ENCODE measurements around the gene SLC35D3. TPM values are rescaled to one million over a fixed set of nuclear protein-coding genes. Genes with fewer than 3 reads are reported as not detected.

The SLC35D3 gene
- total and polyA plus RNA-seq, 2 donors (not counting 1 experiment from before 2014, with no cell fraction given) = not detected

- no peak for ATAC-seq (ENCODE audit: low read depth)
- Mint-ChIP-seq H3K27me3 (peaks cover 40% of the 10 kb centered on the region), H3K4me3 (peak overlapping the region; percentile 76), H3K9me3 (ENCODE audit: insufficient read depth) (no peaks in the 10 kb centered on the region), H3K27ac (no peak overlapping the region), H3K4me1 (peaks cover 30% of the 10 kb centered on the region)
- POLR2A ChIA-PET = no interaction called here
- H4K20me1 ChIP-seq (ENCODE audit: control insufficient read depth, insufficient read depth, low read length, poor library complexity, severe bottlenecking) = no peaks in the 10 kb centered on the region
- TF ChIP-seq CTCF (IDR thresholded peaks at IDR 0.05) (no peak), EZH2 (IDR thresholded peaks at IDR 0.05; ENCODE audit: borderline replicate concordance, insufficient read depth, low read depth, low read length, poor library complexity, severe bottlenecking) (no peak)
- peaks cover 0 to 54% (median 32%) of the 10 kb centered on the region in 4 experiments for H3K27me3 ChIP-seq (replicated peaks in 1 of 4; ENCODE audit: control extremely low read depth in 1 of 4, control insufficient read depth in 3 of 4, insufficient read depth in 4 of 4, low read length in 3 of 4)
- peak overlapping the region; percentile 25 for H2AFZ ChIP-seq (ENCODE audit: insufficient read depth, low read depth, low read length, poor library complexity, severe bottlenecking)
- H3K4me1 ChIP-seq (ENCODE audit: control insufficient read depth in 2 of 2, insufficient read depth in 2 of 2, low read length in 2 of 2) = peaks cover 33 to 38% of the 10 kb centered on the region in 2 donors
- H3K4me2 ChIP-seq (replicated peaks; ENCODE audit: low read depth, low read length, poor library complexity, severe bottlenecking) = peak overlapping the region; percentile 98
- CTCF ChIA-PET = interaction anchor here (0.6 to 3.4 kb wide), 3 partner anchors 280 to 436 kb away, joined by 3 to 17 read pairs (median 16); no protein-coding TSS in a partner anchor
- peak overlapping the region in 1 of 5 experiments; percentile 64 for H3K4me3 ChIP-seq (ENCODE audit: control extremely low read depth in 1 of 5, extremely low read depth in 1 of 5, insufficient read depth in 1 of 5, low read depth in 2 of 5, low read length in 4 of 5)
- peaks cover 0 to 27% (median 0%) of the 10 kb centered on the region in 3 donors for H3K9me3 ChIP-seq (ENCODE audit: control extremely low read depth in 1 of 3, control insufficient read depth in 2 of 3, insufficient read depth in 1 of 3, low read length in 2 of 3)
- H3K36me3 ChIP-seq (replicated peaks in 1 of 2; ENCODE audit: control extremely low read depth in 1 of 2, control insufficient read depth in 1 of 2, extremely low read depth in 1 of 2, insufficient read depth in 2 of 2, low read length in 1 of 2) = no peaks in the 10 kb centered on the region
- peak; percentile 10 for DNase-seq
- WGBS (ENCODE audit: insufficient coverage) = 75% methylated on average over 40 of the region's 40 CpGs
- no peaks in the 10 kb centered on the region for H3K79me2 ChIP-seq (ENCODE audit: control insufficient read depth, insufficient read depth, low read length)
- no peak overlapping the region for H3K27ac ChIP-seq (ENCODE audit: low read length in 2 of 2)
- intact Hi-C loops (cut with micrococcal nuclease) = loop anchor here (10.0 kb wide), 2 partner anchors 99 to 129 kb away; partner anchors contain the start of genes MAP3K5 and PEX7
- H3K9ac ChIP-seq (ENCODE audit: low read length) = no peak overlapping the region
Observed at GRCh38 chr6:136923954-136924673, 2.0 kb downstream of the SLC35D3 start.

DNA sequence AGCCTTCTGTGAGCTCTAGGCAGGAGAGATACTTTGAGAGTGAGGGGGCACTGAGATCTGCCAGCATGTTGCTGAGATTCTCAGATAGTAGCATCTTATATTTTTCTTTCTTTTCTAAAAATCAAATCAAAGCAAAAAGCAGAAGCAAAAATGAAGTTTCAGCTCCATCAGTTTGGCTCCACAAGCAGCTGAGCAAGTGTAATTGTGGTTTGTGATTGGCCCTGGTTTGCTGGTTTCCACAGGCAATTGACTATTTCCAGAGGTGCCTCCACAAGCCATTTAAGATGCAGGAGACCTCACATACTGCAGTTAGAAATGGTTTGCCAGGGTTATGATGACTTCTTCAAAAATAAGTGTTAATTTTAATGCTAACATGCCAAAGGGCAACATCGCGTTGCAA lies 4.3 kb downstream of the SLC35D3 start:
- no CpG with 5 or more reads among the region's 2 CpGs for WGBS (ENCODE audit: insufficient coverage)
- Histone ChIP-seq H3K4me3 (ENCODE audit: control extremely low read depth in 1 of 5, extremely low read depth in 1 of 5, insufficient read depth in 1 of 5, low read depth in 2 of 5, low read length in 4 of 5) (no peak overlapping the region), H3K27me3 (replicated peaks in 1 of 4; ENCODE audit: control extremely low read depth in 1 of 4, control insufficient read depth in 3 of 4, insufficient read depth in 4 of 4, low read length in 3 of 4) (peaks cover 0 to 44% (median 21%) of the 10 kb centered on the region in 4 experiments), H3K9ac (ENCODE audit: low read length) (no peak overlapping the region), H3K9me3 (ENCODE audit: control extremely low read depth in 1 of 3, control insufficient read depth in 2 of 3, insufficient read depth in 1 of 3, low read length in 2 of 3) (peaks cover 0 to 19% (median 0%) of the 10 kb centered on the region in 3 donors), H3K4me1 (ENCODE audit: control insufficient read depth in 2 of 2, insufficient read depth in 2 of 2, low read length in 2 of 2) (peaks cover 19 to 25% of the 10 kb centered on the region in 2 donors), H4K20me1 (ENCODE audit: control insufficient read depth, insufficient read depth, low read length, poor library complexity, severe bottlenecking) (no peaks in the 10 kb centered on the region), H2AFZ (ENCODE audit: insufficient read depth, low read depth, low read length, poor library complexity, severe bottlenecking) (no peak overlapping the region), H3K27ac (ENCODE audit: low read length in 2 of 2) (no peak overlapping the region), H3K36me3 (replicated peaks in 1 of 2; ENCODE audit: control extremely low read depth in 1 of 2, control insufficient read depth in 1 of 2, extremely low read depth in 1 of 2, insufficient read depth in 2 of 2, low read length in 1 of 2) (no peaks in the 10 kb centered on the region), H3K79me2 (ENCODE audit: control insufficient read depth, insufficient read depth, low read length) (no peaks in the 10 kb centered on the region), H3K4me2 (replicated peaks; ENCODE audit: low read depth, low read length, poor library complexity, severe bottlenecking) (no peak overlapping the region)
- H3K9me3 Mint-ChIP-seq (ENCODE audit: insufficient read depth) = no peaks in the 10 kb centered on the region
- ATAC-seq (ENCODE audit: low read depth) (no peak), DNase-seq (no peak)
- no peak for TF ChIP-seq CTCF (IDR thresholded peaks at IDR 0.05)
- TF ChIP-seq EZH2 (IDR thresholded peaks at IDR 0.05; ENCODE audit: borderline replicate concordance, insufficient read depth, low read depth, low read length, poor library complexity, severe bottlenecking) = no peak
- no peak overlapping the region for H3K27ac Mint-ChIP-seq
- H3K4me3 Mint-ChIP-seq = no peak overlapping the region
- intact Hi-C loops (cut with micrococcal nuclease) = loop anchor here (10.0 kb wide), 2 partner anchors 102 to 132 kb away; partner anchors contain the start of genes MAP3K5 and PEX7
- ChIA-PET CTCF (interaction anchor here (0.7 to 3.4 kb wide), 6 partner anchors 10 to 345 kb away, joined by 3 to 16 read pairs (median 4); no protein-coding TSS in a partner anchor), POLR2A (no interaction called here)
- H3K4me1 Mint-ChIP-seq = peaks cover 17% of the 10 kb centered on the region
- H3K27me3 Mint-ChIP-seq = peaks cover 30% of the 10 kb centered on the region

Measured in B cell (primary cell).